Measurements from ENCODE around the gene SLC35D2.

SLC35D2 gene

DNA sequence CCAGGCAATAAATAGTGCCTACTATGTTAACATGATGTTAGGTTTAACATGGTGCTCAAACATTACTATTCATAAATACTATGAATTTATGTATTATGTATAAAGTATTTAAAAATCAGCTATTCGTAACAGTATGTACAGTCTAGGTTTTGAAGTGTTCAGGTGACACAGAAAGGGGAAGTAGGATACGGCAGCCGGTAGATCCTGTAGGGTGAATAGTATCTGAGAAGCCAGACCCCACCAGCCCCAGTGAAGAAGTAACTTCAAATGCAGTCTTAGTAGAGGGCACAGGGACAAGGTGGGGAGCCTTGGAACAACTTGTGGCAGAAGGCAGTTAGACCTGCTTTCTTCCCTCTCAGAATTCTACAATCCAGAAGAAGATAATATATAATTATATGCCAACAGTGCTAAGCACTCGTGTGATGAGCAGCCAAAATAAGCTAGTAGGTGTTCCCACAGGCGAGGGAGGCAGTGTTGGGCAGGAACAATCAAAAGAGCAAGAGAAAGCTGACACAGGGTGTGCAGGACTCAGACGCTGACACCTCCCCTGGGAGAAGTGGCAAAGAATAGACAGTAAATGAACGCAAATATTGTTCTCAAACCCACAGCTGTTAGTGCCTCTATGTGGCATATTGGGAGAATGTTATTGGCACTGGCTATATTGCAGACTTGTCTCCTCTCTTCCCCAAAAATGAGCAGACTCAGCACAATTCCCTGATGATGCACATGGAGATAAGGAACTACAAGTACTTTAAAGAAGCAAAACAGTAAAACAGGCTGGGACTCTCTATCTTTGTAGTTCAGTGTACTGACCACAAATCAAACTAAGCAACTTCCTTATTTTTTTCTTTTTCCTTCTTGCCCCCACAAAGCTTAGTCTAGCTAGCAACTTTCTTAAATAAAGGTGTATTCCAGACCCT lies 30.1 kb upstream of the SLC35D2 start:
- no peaks in the 10 kb centered on the region for H3K9me3 ChIP-seq (ENCODE audit: insufficient read depth, low read length, severe bottlenecking)
- TF ChIP-seq EZH2 (IDR thresholded peaks at IDR 0.05; ENCODE audit: borderline replicate concordance, low read depth, low read length, severe bottlenecking), result no peak
- TF ChIP-seq, protein P1, sequence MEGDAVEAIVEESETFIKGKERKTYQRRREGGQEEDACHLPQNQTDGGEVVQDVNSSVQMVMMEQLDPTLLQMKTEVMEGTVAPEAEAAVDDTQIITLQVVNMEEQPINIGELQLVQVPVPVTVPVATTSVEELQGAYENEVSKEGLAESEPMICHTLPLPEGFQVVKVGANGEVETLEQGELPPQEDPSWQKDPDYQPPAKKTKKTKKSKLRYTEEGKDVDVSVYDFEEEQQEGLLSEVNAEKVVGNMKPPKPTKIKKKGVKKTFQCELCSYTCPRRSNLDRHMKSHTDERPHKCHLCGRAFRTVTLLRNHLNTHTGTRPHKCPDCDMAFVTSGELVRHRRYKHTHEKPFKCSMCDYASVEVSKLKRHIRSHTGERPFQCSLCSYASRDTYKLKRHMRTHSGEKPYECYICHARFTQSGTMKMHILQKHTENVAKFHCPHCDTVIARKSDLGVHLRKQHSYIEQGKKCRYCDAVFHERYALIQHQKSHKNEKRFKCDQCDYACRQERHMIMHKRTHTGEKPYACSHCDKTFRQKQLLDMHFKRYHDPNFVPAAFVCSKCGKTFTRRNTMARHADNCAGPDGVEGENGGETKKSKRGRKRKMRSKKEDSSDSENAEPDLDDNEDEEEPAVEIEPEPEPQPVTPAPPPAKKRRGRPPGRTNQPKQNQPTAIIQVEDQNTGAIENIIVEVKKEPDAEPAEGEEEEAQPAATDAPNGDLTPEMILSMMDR (IDR thresholded peaks at IDR 0.05; ENCODE audit: borderline replicate concordance, extremely low read depth, low read length, poor library complexity, severe bottlenecking), result no peak
- no peaks in the 10 kb centered on the region for H3K27me3 ChIP-seq (ENCODE audit: insufficient read depth, low read length, poor library complexity)
- no peak overlapping the region for H2AFZ ChIP-seq (ENCODE audit: low read depth, low read length)
- H3K27ac ChIP-seq (ENCODE audit: low read length), result no peak overlapping the region
- ATAC-seq (ENCODE audit: insufficient read depth, low read depth) (no peak), DNase-seq (no peak)
- H3K4me3 ChIP-seq (ENCODE audit: low read depth in 1 of 2, low read length in 2 of 2), result no peak overlapping the region; a peak in 1 of 4 replicates
- peaks cover 73% of the 10 kb centered on the region for H4K20me1 ChIP-seq (ENCODE audit: insufficient read depth, low read length)
- peaks cover 54% of the 10 kb centered on the region for H3K4me1 ChIP-seq (ENCODE audit: insufficient read depth, low read length)
- peaks cover 93% of the 10 kb centered on the region for H3K79me2 ChIP-seq (ENCODE audit: insufficient read depth, low read length)
- H3K36me3 ChIP-seq (ENCODE audit: insufficient read depth, low read length), result peaks cover 65% of the 10 kb centered on the region
- H3K9ac ChIP-seq (ENCODE audit: low read depth, low read length), result no peak overlapping the region
- peak overlapping the region; percentile 46; the same call in 1 of the 2 replicates for H3K4me2 ChIP-seq (ENCODE audit: insufficient read depth, low read length)

DNA sequence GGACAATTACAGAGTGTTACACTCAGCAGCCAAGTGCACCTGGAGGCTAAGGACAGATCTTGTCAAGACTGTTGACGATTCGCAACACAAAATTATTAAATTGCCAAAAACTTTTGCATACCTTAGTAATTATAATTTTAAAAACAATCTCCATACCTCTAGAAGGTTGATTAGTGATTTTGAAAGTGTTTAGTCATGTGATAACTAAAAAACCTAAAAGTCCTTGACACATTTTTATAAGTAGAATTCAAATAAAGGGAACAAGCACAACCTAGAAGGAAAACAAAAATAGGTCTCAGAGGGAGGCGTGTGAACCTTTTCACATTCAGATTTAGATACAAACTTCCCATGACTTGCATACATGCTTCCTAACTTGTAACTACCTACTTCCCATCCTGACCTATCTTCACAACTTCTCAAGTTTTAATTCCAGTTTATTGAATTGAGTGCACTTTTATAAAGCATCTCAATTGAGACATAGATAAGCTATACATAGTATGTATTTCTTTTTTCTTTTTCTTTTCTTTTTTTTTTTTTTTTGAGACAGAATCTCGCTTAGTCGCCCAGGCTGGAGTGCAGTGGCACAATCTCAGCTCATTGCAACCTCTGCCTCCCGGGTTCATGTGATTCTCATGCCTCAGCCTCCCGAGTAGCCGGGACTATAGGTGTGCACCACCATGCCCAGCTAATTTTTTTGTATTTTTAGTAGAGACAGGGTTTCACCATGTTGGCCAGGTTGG lies 28.8 kb upstream of the SLC35D2 start:
- Histone ChIP-seq H3K27me3 (ENCODE audit: insufficient read depth, low read length, poor library complexity) (no peaks in the 10 kb centered on the region), H3K79me2 (ENCODE audit: insufficient read depth, low read length) (peaks cover 97% of the 10 kb centered on the region), H3K4me2 (ENCODE audit: insufficient read depth, low read length) (peak overlapping the region; percentile 27; the same call in 1 of the 2 replicates), H3K27ac (ENCODE audit: low read length) (no peak overlapping the region), H3K4me3 (ENCODE audit: low read depth in 1 of 2, low read length in 2 of 2) (no peak overlapping the region), H2AFZ (ENCODE audit: low read depth, low read length) (no peak overlapping the region), H3K36me3 (ENCODE audit: insufficient read depth, low read length) (peaks cover 67% of the 10 kb centered on the region), H3K4me1 (ENCODE audit: insufficient read depth, low read length) (peaks cover 54% of the 10 kb centered on the region), H3K9ac (ENCODE audit: low read depth, low read length) (no peak overlapping the region), H3K9me3 (ENCODE audit: insufficient read depth, low read length, severe bottlenecking) (no peaks in the 10 kb centered on the region), H4K20me1 (ENCODE audit: insufficient read depth, low read length) (peaks cover 81% of the 10 kb centered on the region)
- TF ChIP-seq, protein P1 (IDR thresholded peaks at IDR 0.05; ENCODE audit: borderline replicate concordance, extremely low read depth, low read length, poor library complexity, severe bottlenecking), result no peak
- TF ChIP-seq EZH2 (IDR thresholded peaks at IDR 0.05; ENCODE audit: borderline replicate concordance, low read depth, low read length, severe bottlenecking), result no peak
- DNase-seq, result no peak
- no peak for ATAC-seq (ENCODE audit: insufficient read depth, low read depth)

DNA sequence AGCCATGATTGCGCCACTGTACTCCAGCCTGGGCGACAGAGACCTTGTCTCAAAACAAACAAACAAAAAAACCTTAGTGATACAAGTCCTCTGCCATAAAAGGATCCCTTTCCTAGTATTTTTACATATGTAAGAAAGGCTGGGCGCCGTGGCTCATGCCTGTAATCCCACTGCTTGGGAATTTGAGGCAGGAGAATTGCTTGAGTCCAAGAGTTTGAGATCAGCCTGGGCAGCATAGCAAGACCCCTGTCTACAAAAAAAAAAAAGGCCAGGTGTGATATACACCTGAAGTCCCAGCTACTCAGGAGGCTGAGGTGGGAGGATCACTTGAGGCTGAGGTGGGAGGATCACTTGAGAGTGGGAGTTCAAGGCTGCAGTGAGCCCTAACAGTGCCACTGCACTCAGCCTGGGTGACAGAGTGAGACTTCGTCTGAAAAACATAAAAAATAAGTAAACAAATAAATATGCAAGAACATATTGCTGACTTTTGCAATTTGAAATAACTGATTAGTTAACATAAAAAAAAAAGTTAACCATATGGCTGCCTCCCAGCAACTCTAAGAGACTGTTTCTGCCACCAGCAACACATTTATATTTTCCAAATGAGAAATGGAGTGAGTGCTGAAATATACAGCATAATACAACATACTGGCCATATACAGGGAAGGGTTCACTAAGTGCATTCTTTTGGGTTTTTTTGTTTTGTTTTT lies 27.8 kb upstream of the SLC35D2 start:
- Histone ChIP-seq H3K27ac (ENCODE audit: low read length) (no peak overlapping the region), H3K9me3 (ENCODE audit: insufficient read depth, low read length, severe bottlenecking) (no peaks in the 10 kb centered on the region), H3K4me2 (ENCODE audit: insufficient read depth, low read length) (peak overlapping the region; percentile 27; the same call in 1 of the 2 replicates), H3K79me2 (ENCODE audit: insufficient read depth, low read length) (peaks cover 96% of the 10 kb centered on the region), H3K9ac (ENCODE audit: low read depth, low read length) (no peak overlapping the region), H3K36me3 (ENCODE audit: insufficient read depth, low read length) (peaks cover 59% of the 10 kb centered on the region), H2AFZ (ENCODE audit: low read depth, low read length) (no peak overlapping the region), H3K4me3 (ENCODE audit: low read depth in 1 of 2, low read length in 2 of 2) (no peak overlapping the region), H3K27me3 (ENCODE audit: insufficient read depth, low read length, poor library complexity) (no peaks in the 10 kb centered on the region), H4K20me1 (ENCODE audit: insufficient read depth, low read length) (peaks cover 77% of the 10 kb centered on the region), H3K4me1 (ENCODE audit: insufficient read depth, low read length) (peaks cover 47% of the 10 kb centered on the region)
- DNase-seq (no peak), ATAC-seq (ENCODE audit: insufficient read depth, low read depth) (no peak)
- TF ChIP-seq EZH2 (IDR thresholded peaks at IDR 0.05; ENCODE audit: borderline replicate concordance, low read depth, low read length, severe bottlenecking), result no peak
- TF ChIP-seq, protein P1 (IDR thresholded peaks at IDR 0.05; ENCODE audit: borderline replicate concordance, extremely low read depth, low read length, poor library complexity, severe bottlenecking), result no peak

Measured in DND-41 (cell line).